ENCODE measurements around the gene MCM9.

MCM9 gene

DNA sequence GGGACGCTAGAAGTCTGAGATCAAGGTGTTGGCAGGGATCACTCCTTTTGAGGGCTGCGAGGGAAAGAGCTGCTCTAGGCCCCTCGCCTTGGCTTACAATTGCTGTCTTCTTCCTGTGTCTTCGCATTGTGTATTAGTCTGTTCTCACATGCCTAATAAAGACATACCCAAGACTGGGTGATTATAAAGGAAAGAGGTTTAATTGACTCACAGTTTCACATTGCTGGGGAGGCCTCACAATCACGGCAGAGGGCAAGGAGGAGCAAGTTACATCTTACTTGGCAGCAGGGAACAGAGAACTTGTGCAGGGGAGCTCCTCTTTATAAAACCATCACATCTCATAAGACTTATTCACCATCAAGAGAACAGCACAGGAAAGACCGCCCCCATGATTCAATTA is 143.5 kb downstream of the MCM9 start:
- DNase-seq (ENCODE audit: low read depth): no peak
- H3K4me3 ChIP-seq (ENCODE audit: low read depth, low read length): no peak overlapping the region
- in situ Hi-C loops (cut with HindIII; ENCODE audit: low sequenced_read_pairs): no loop called here
- TF ChIP-seq, protein P1, sequence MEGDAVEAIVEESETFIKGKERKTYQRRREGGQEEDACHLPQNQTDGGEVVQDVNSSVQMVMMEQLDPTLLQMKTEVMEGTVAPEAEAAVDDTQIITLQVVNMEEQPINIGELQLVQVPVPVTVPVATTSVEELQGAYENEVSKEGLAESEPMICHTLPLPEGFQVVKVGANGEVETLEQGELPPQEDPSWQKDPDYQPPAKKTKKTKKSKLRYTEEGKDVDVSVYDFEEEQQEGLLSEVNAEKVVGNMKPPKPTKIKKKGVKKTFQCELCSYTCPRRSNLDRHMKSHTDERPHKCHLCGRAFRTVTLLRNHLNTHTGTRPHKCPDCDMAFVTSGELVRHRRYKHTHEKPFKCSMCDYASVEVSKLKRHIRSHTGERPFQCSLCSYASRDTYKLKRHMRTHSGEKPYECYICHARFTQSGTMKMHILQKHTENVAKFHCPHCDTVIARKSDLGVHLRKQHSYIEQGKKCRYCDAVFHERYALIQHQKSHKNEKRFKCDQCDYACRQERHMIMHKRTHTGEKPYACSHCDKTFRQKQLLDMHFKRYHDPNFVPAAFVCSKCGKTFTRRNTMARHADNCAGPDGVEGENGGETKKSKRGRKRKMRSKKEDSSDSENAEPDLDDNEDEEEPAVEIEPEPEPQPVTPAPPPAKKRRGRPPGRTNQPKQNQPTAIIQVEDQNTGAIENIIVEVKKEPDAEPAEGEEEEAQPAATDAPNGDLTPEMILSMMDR (IDR thresholded peaks at IDR 0.05; ENCODE audit: low read depth, low read length, missing control alignments): no peak

DNA sequence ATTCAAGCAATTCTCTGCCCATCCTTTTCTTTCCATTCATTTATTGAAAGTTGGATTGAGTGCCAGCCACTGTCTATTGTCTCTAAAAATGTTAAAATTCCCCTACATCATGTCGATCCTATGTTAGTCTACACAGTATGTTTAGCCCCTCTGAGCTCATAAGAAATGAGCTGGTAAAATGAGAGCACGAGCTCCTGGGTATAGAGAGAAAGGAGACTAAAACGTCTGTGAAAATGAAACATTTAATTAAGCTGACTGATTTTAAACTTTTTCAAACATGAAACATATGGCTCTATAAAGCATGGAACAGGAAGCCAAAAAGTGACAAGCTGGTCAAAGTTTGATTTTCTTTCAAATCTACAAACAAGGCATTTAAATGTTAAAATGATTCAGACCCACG is 145.0 kb downstream of the MCM9 start:
- in situ Hi-C loops (cut with HindIII; ENCODE audit: low sequenced_read_pairs): no loop called here
- H3K4me3 ChIP-seq (ENCODE audit: low read depth, low read length): no peak overlapping the region
- no peak for DNase-seq (ENCODE audit: low read depth)
- TF ChIP-seq, protein P1 (IDR thresholded peaks at IDR 0.05; ENCODE audit: low read depth, low read length, missing control alignments): no peak

DNA sequence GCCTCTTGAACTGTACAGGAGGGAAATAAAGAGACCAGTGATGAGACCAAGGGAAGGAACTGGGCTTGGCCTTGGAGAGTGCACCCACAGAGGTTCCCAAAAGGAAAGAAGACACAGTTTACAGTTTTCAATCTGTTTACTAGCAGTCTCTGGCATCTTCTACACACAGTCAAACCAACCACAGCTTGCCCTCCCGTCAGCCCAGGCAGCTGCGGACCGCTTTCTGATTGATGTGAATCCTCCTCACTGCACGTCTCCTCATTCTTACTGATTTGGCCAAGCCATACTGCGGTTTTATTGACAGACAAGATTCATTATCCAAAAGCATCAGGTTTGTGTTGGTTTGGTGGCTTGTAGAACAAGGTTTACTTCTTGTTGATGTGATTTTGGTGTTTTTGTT is 145.5 kb downstream of the MCM9 start:
- in situ Hi-C loops (cut with HindIII; ENCODE audit: low sequenced_read_pairs): no loop called here
- no peak overlapping the region for H3K4me3 ChIP-seq (ENCODE audit: low read depth, low read length)
- TF ChIP-seq, protein P1 (IDR thresholded peaks at IDR 0.05; ENCODE audit: low read depth, low read length, missing control alignments): no peak
- DNase-seq (ENCODE audit: low read depth): no peak

DNA sequence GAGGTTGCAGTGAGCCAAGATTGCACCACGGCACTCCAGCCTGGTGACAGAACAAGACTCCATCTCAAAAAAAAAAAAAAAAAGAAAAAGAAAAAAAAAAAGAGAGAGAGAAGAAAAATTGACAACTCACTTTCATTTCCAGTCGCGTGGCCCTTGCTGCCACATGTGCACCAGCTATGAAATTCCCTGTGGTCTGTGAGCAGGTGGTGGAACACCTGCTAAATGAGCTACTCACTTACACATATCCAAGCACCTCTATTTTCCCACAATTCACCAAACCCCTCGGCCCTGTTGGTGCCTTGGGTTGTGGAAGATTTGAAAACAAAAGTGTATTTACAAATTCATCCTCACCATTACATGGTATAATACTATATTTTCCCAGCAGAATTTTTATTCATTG is 146.3 kb downstream of the MCM9 start:
- TF ChIP-seq, protein P1 (IDR thresholded peaks at IDR 0.05; ENCODE audit: low read depth, low read length, missing control alignments): no peak
- in situ Hi-C loops (cut with HindIII; ENCODE audit: low sequenced_read_pairs): no loop called here
- no peak overlapping the region for H3K4me3 ChIP-seq (ENCODE audit: low read depth, low read length)
- no peak for DNase-seq (ENCODE audit: low read depth)

DNA sequence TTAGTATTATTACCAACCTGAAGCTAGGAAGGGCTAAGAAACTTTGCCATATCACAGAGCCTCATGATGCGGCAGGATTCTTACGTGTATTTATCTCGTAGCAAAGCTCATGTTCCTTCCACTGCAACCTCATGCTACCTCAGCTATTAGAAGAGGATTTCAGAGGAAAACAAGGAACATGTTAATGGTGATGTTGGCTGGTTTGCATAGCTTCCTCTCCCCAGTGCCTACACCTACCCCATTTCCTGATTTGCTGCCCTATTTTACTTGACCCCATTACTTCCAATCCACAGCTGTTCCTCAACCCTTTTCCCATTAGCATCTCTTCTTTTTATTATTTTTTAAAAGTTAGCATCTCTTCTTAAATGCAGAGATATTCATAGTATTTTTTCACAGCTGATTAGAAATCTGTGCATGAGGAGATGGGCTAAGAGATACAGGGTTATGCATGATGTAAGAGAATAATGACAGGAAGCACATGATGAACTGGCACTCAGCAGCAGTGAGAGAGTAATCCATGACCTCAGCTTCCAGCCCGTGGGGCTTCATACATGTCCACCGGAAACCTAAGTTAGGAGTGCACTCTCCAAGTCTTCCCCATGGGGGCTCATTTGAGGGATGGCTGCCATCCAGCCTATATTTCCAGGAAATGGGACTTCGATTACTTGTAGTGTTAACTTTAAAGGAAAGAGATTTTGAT is 147.1 kb downstream of the MCM9 start:
- TF ChIP-seq, protein P1 (IDR thresholded peaks at IDR 0.05; ENCODE audit: low read depth, low read length, missing control alignments): no peak
- DNase-seq (ENCODE audit: low read depth): no peak
- in situ Hi-C loops (cut with HindIII; ENCODE audit: low sequenced_read_pairs): no loop called here
- H3K4me3 ChIP-seq (ENCODE audit: low read depth, low read length): no peak overlapping the region

DNA sequence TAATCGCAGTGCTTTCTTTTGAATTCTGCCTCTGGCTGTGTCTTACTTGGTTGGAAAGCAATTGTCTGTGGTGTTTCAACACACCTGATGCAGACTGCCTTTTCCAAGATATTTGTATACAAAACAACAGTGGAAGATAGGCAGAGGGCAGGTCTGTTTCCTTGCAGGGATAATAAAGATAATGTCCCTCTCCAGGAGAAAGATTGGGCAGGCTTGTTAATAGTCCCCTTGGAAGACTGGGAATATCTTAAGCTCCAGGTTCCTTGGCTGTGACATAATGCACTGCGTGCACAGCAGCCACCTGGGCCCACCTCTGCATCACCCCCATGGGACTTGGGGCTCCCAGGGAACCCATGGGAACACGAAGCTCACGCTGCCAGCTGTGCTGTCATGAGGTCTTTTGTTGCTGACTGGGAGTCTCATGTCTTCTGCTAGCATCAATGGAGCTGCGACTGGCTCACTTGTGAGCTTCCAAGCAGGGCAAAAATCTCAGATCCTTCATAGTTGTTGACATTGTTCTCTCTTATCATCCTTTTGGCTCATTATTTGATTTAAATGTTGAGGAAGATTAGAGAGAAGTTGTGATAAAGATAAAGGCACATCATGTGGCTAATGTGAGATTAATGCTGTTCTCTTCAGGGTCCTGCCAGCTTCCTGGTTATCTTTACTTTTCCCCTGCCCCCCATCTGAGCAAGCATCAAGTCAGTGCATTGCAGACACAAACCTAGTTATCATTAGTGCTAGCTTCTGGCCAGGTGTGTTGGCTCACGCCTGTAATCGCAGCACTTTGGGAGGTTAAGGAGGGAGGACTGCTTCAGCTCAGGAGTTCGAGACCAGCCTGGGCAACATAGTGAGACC is 148.1 kb downstream of the MCM9 start:
- no peak overlapping the region for H3K4me3 ChIP-seq (ENCODE audit: low read depth, low read length)
- no peak for DNase-seq (ENCODE audit: low read depth)
- in situ Hi-C loops (cut with HindIII; ENCODE audit: low sequenced_read_pairs): no loop called here
- TF ChIP-seq, protein P1 (IDR thresholded peaks at IDR 0.05; ENCODE audit: low read depth, low read length, missing control alignments): no peak

Data from astrocyte of the cerebellum (primary cell).